ENCODE measurements around the gene CILP2.

- no peak for TF ChIP-seq POLR2AphosphoS5 (IDR thresholded peaks at IDR 0.05)
- no peak for TF ChIP-seq CTCF (IDR thresholded peaks at IDR 0.05)
Measured at GRCh38 chr19:19510432-19510831, 27.6 kb upstream of the CILP2 start.

All from stomach (tissue), 4 donors.